AG10803 (cell line): ENCODE measurements around the gene SERPINA1.
"Not testable (repeated sequence)": the region's sequence is repeated elsewhere in the genome, so short reads cannot be mapped to it uniquely, and the experiment has no call there.

Experiments
- DNase-seq: peaks from one replicate; pipeline ENCODE4 v3.0.0; 2010; ENCODE audit warnings: low read depth
- H3K4me3 ChIP-seq: 2 replicates; pipeline ENCODE4 v1.5.1; 2011; ENCODE audit warnings: mild to moderate bottlenecking, low read length, control low read depth
- CTCF ChIP-seq: conservative IDR thresholded peaks from 2 replicates; pipeline ENCODE4 v1.5.1; 2011; ENCODE audit warnings: mild to moderate bottlenecking, low read length, control low read depth, inconsistent platforms

SERPINA1 gene

GRCh38 chr14:94373708-94374107 is 14.7 kb downstream of the SERPINA1 start:
- peak; percentile 97 for DNase-seq
- H3K4me3 ChIP-seq = no peak overlapping the region
- no peak for TF ChIP-seq CTCF

- H3K4me3 ChIP-seq = no peak overlapping the region
- no peak for DNase-seq
- peak; percentile 5; the same call in 1 of the 2 replicates for TF ChIP-seq CTCF
These were observed 16.3 kb downstream of the SERPINA1 start for GRCh38 chr14:94372021-94372605.

GRCh38 chr14:94370524-94370910 is 17.9 kb downstream of the SERPINA1 start:
- TF ChIP-seq CTCF = no peak
- DNase-seq = no peak

GRCh38 chr14:94369766-94370523 is 18.5 kb downstream of the SERPINA1 start:
- DNase-seq, H3K4me3 ChIP-seq: not testable (repeated sequence)

More at GRCh38 chr14:94370524-94370910, 17.9 kb downstream of the SERPINA1 start:
- no peak overlapping the region for H3K4me3 ChIP-seq

GRCh38 chr14:94368956-94369355 is 19.4 kb downstream of the SERPINA1 start:
- no peak for DNase-seq
- TF ChIP-seq CTCF = no peak
- H3K4me3 ChIP-seq = no peak overlapping the region

GRCh38 chr14:94368243-94368590 is 20.2 kb downstream of the SERPINA1 start:
- no peak for TF ChIP-seq CTCF

GRCh38 chr14:94367347-94368242 is 20.8 kb downstream of the SERPINA1 start:
- TF ChIP-seq CTCF = no peak
- DNase-seq = no peak
- H3K4me3 ChIP-seq = no peak overlapping the region

More at GRCh38 chr14:94368243-94368590, 20.2 kb downstream of the SERPINA1 start:
- no peak overlapping the region for H3K4me3 ChIP-seq
- no peak for DNase-seq
